WTC11 (cell line): ENCODE results near the gene POLD4. TPM values are rescaled to one million over a fixed set of nuclear protein-coding genes. Genes with fewer than 3 reads are reported as not detected.

Experiments
- ATAC-seq: fragments of 200-7000 bp; cut with Tn5 transposase; 2 replicates; pipeline ENCODE4 v1.10.0; 2021; ENCODE audit warnings: mild to moderate bottlenecking, moderate library complexity
- CTCF ChIA-PET: fragments of 300-600 bp; sonication (Branson Sonifier 250); formaldehyde crosslinking; loops from one replicate; lab custom pipeline; 2021; ENCODE audit warnings: antibody characterized with exemption; lab: Charles Lee
- POLR2A ChIA-PET: fragments of 350-600 bp; sonication (Branson Sonifier 250); formaldehyde crosslinking; loops from one replicate; lab custom pipeline; 2021; ENCODE audit warnings: antibody characterized with exemption; lab: Charles Lee
- DNase-seq: peaks from one replicate; pipeline ENCODE4 v3.0.0; 2021; ENCODE audit warnings: low spot score
- H3K27ac Mint-ChIP-seq: 2 replicates; pipeline ENCODE4 v1.8.0; 2021; ENCODE audit warnings: mixed read lengths
- H3K27me3 Mint-ChIP-seq: 2 replicates; pipeline ENCODE4 v1.8.0; 2021; ENCODE audit warnings: low read depth, mild to moderate bottlenecking, moderate library complexity, mixed read lengths
- H3K36me3 Mint-ChIP-seq: 2 replicates; pipeline ENCODE4 v1.8.0; 2021; ENCODE audit warnings: mixed read lengths
- H3K4me1 Mint-ChIP-seq: 2 replicates; pipeline ENCODE4 v1.8.0; 2022; ENCODE audit warnings: mixed read lengths
- H3K4me3 Mint-ChIP-seq: 2 replicates; pipeline ENCODE4 v1.8.0; 2021; ENCODE audit warnings: mild to moderate bottlenecking, moderate library complexity, mixed read lengths
- H3K9me3 Mint-ChIP-seq: 2 replicates; pipeline ENCODE4 v1.8.0; 2021; ENCODE audit warnings: mixed read lengths
- CBFB ChIP-seq: sonication (generic); formaldehyde crosslinking; IDR thresholded peaks from 2 replicates; pipeline ENCODE4 v1.8.1; 2022; ENCODE audit warnings: mild to moderate bottlenecking, low read depth, missing genetic modification reagents
- CDX4 ChIP-seq: fragments of 250-450 bp; sonication (Bioruptor Pico); IDR thresholded peaks from 2 replicates; pipeline ENCODE4 v1.9.0; 2021; ENCODE audit warnings: moderate library complexity, mild to moderate bottlenecking, inconsistent platforms, borderline replicate concordance
- E2F4 ChIP-seq: sonication (generic); formaldehyde crosslinking; IDR thresholded peaks from 2 replicates; pipeline ENCODE4 v1.8.1; 2022; ENCODE audit warnings: low read depth, mild to moderate bottlenecking, moderate library complexity, missing genetic modification reagents, borderline replicate concordance
- FOXP4 ChIP-seq: sonication (generic); formaldehyde crosslinking; IDR thresholded peaks from 2 replicates; pipeline ENCODE4 v1.8.0; 2022; ENCODE audit warnings: mild to moderate bottlenecking, missing genetic modification reagents
- HMGXB4 ChIP-seq: sonication (generic); formaldehyde crosslinking; IDR thresholded peaks from 2 replicates; pipeline ENCODE4 v1.8.1; 2023; ENCODE audit warnings: mild to moderate bottlenecking, moderate library complexity, missing genetic modification reagents
- IRF2 ChIP-seq: sonication (generic); formaldehyde crosslinking; IDR thresholded peaks from 2 replicates; pipeline ENCODE4 v1.8.0; 2022; ENCODE audit warnings: low read depth, missing genetic modification reagents, borderline replicate concordance
- JAZF1 ChIP-seq: fragments of 250-450 bp; sonication (Bioruptor Pico); IDR thresholded peaks from 2 replicates; pipeline ENCODE4 v1.9.0; 2021; ENCODE audit warnings: moderate library complexity, mild to moderate bottlenecking, inconsistent platforms
- KAT7 ChIP-seq: sonication (generic); formaldehyde crosslinking; IDR thresholded peaks from 2 replicates; pipeline ENCODE4 v1.8.1; 2023; ENCODE audit warnings: missing genetic modification reagents, mild to moderate bottlenecking, borderline replicate concordance
- NR1H2 ChIP-seq: sonication (generic); formaldehyde crosslinking; IDR thresholded peaks from 2 replicates; pipeline ENCODE4 v1.9.0; 2021; ENCODE audit warnings: mild to moderate bottlenecking, moderate library complexity, missing genetic modification reagents
- NR2C2 ChIP-seq: sonication (generic); formaldehyde crosslinking; IDR thresholded peaks from 2 replicates; pipeline ENCODE4 v1.8.0; 2022; ENCODE audit warnings: mild to moderate bottlenecking, missing genetic modification reagents
- OVOL2 ChIP-seq: fragments of 250-450 bp; sonication (Bioruptor Pico); IDR thresholded peaks from 2 replicates; pipeline ENCODE4 v1.9.0; 2021; ENCODE audit warnings: mild to moderate bottlenecking, borderline replicate concordance
- PRRX2 ChIP-seq: fragments of 250-450 bp; sonication (Bioruptor Pico); IDR thresholded peaks from 2 replicates; pipeline ENCODE4 v1.8.0; 2021; ENCODE audit warnings: mild to moderate bottlenecking
- SMAD3 ChIP-seq: sonication (generic); formaldehyde crosslinking; IDR thresholded peaks from 2 replicates; pipeline ENCODE4 v1.8.0; 2022; ENCODE audit warnings: missing genetic modification reagents, mild to moderate bottlenecking, borderline replicate concordance
- SOX15 ChIP-seq: fragments of 250-450 bp; sonication (Bioruptor Pico); IDR thresholded peaks from 2 replicates; pipeline ENCODE4 v1.9.0; 2021; ENCODE audit warnings: mild to moderate bottlenecking
- TEAD4 ChIP-seq: sonication (generic); formaldehyde crosslinking; IDR thresholded peaks from 2 replicates; pipeline ENCODE4 v1.8.0; 2022; ENCODE audit warnings: mild to moderate bottlenecking, missing genetic modification reagents
- ZBTB21 ChIP-seq: sonication (generic); formaldehyde crosslinking; IDR thresholded peaks from 2 replicates; pipeline ENCODE4 v1.8.1; 2023; ENCODE audit warnings: mild to moderate bottlenecking, missing genetic modification reagents, borderline replicate concordance
- ZNF219 ChIP-seq: sonication (generic); formaldehyde crosslinking; IDR thresholded peaks from 2 replicates; pipeline ENCODE4 v1.8.0; 2023; ENCODE audit warnings: missing genetic modification reagents, mild to moderate bottlenecking, borderline replicate concordance
- ZNF232 ChIP-seq: sonication (generic); formaldehyde crosslinking; IDR thresholded peaks from 2 replicates; pipeline ENCODE4 v1.8.0; 2022; ENCODE audit warnings: mild to moderate bottlenecking, missing genetic modification reagents
- ZNF416 ChIP-seq: fragments of 250-450 bp; sonication (Bioruptor Pico); IDR thresholded peaks from 2 replicates; pipeline ENCODE4 v1.9.0; 2021; ENCODE audit warnings: mild to moderate bottlenecking, inconsistent platforms
- total RNA-seq: library from RNA; stranded (reverse); gene quantifications from 3 replicates; pipeline ENCODE4 v1.2.3, GENCODE V29; 2021
- TF ChIP-seq, protein P1 (sequence below): sonication (generic); formaldehyde crosslinking; IDR thresholded peaks from 2 replicates; pipeline ENCODE4 v1.8.1; 2022; ENCODE audit warnings: mild to moderate bottlenecking, moderate library complexity, missing genetic modification reagents
- TF ChIP-seq, protein P2 (sequence below): fragments of 250-450 bp; sonication (Bioruptor Pico); IDR thresholded peaks from 2 replicates; pipeline ENCODE4 v1.9.0; 2021; ENCODE audit warnings: mild to moderate bottlenecking, borderline replicate concordance
- TF ChIP-seq, protein P3 (sequence below): sonication (generic); formaldehyde crosslinking; IDR thresholded peaks from 2 replicates; pipeline ENCODE4 v1.8.0; 2022; ENCODE audit warnings: missing genetic modification reagents

POLD4 gene
- total RNA-seq, 1 experiment from 2014 or later = 30.3 TPM

GRCh38 chr11:67321313-67321871 is 32.0 kb downstream of the POLD4 start (continued):
- TF ChIP-seq, protein P1, sequence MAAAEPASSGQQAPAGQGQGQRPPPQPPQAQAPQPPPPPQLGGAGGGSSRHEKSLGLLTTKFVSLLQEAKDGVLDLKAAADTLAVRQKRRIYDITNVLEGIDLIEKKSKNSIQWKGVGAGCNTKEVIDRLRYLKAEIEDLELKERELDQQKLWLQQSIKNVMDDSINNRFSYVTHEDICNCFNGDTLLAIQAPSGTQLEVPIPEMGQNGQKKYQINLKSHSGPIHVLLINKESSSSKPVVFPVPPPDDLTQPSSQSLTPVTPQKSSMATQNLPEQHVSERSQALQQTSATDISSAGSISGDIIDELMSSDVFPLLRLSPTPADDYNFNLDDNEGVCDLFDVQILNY = no peak
- TF ChIP-seq, protein P2, sequence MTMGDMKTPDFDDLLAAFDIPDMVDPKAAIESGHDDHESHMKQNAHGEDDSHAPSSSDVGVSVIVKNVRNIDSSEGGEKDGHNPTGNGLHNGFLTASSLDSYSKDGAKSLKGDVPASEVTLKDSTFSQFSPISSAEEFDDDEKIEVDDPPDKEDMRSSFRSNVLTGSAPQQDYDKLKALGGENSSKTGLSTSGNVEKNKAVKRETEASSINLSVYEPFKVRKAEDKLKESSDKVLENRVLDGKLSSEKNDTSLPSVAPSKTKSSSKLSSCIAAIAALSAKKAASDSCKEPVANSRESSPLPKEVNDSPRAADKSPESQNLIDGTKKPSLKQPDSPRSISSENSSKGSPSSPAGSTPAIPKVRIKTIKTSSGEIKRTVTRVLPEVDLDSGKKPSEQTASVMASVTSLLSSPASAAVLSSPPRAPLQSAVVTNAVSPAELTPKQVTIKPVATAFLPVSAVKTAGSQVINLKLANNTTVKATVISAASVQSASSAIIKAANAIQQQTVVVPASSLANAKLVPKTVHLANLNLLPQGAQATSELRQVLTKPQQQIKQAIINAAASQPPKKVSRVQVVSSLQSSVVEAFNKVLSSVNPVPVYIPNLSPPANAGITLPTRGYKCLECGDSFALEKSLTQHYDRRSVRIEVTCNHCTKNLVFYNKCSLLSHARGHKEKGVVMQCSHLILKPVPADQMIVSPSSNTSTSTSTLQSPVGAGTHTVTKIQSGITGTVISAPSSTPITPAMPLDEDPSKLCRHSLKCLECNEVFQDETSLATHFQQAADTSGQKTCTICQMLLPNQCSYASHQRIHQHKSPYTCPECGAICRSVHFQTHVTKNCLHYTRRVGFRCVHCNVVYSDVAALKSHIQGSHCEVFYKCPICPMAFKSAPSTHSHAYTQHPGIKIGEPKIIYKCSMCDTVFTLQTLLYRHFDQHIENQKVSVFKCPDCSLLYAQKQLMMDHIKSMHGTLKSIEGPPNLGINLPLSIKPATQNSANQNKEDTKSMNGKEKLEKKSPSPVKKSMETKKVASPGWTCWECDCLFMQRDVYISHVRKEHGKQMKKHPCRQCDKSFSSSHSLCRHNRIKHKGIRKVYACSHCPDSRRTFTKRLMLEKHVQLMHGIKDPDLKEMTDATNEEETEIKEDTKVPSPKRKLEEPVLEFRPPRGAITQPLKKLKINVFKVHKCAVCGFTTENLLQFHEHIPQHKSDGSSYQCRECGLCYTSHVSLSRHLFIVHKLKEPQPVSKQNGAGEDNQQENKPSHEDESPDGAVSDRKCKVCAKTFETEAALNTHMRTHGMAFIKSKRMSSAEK (CRISPR knock-in tag) = no peak
- TF ChIP-seq SOX15 (CRISPR knock-in tag) = no peak
- TF ChIP-seq NR1H2 (CRISPR knock-in tag) = no peak
- no peak for TF ChIP-seq TEAD4
- TF ChIP-seq HMGXB4 (CRISPR knock-in tag) = no peak

DNA sequence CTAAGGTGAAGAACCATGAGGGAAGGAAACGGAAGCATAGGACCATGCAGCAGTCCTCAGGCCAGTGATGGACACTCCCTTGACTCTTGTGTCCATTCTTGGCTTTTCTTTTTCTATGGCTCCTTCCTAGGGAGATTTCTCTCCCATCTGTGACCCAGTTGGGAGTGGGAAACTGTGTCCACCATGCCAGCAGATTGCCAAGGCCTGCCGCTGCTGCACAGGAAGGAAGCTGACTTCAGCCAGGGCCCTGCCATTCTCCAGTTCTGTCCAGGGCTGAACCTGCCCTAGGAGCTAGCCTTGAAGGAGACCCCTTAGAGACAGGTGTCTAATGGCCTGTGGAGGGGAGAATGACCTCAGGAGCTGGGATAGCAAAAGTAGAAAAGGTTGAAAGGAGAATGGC is 32.7 kb downstream of the POLD4 start:
- DNase-seq (no peak), ATAC-seq (no peak)
- POLR2A ChIA-PET = interaction anchor here (0.9 kb wide), 1 partner anchor 33 kb away, joined by 3 read pairs; the partner anchor contains the start of gene POLD4
- Mint-ChIP-seq H3K27me3 (peaks cover 30% of the 10 kb centered on the region), H3K36me3 (no peaks in the 10 kb centered on the region), H3K4me1 (peaks cover 5% of the 10 kb centered on the region), H3K9me3 (no peaks in the 10 kb centered on the region), H3K27ac (no peak overlapping the region), H3K4me3 (no peak overlapping the region)
- CTCF ChIA-PET = interaction anchor here (0.8 to 2.0 kb wide), 7 partner anchors 25 to 62 kb away, joined by 3 to 8 read pairs (median 4); no protein-coding TSS in a partner anchor
- TF ChIP-seq SMAD3 (CRISPR knock-in tag) (no peak), PRRX2 (CRISPR knock-in tag) (no peak), OVOL2 (CRISPR knock-in tag) (no peak), ZNF232 (CRISPR knock-in tag) (no peak), IRF2 (CRISPR knock-in tag) (no peak), ZBTB21 (CRISPR knock-in tag) (no peak), ZNF219 (CRISPR knock-in tag) (no peak), FOXP4 (no peak), NR2C2 (CRISPR knock-in tag) (no peak), E2F4 (CRISPR knock-in tag) (no peak), KAT7 (CRISPR knock-in tag) (no peak), ZNF416 (CRISPR knock-in tag) (no peak), CDX4 (no peak), CBFB (CRISPR knock-in tag) (no peak), JAZF1 (CRISPR knock-in tag) (no peak)
- TF ChIP-seq, protein P3, sequence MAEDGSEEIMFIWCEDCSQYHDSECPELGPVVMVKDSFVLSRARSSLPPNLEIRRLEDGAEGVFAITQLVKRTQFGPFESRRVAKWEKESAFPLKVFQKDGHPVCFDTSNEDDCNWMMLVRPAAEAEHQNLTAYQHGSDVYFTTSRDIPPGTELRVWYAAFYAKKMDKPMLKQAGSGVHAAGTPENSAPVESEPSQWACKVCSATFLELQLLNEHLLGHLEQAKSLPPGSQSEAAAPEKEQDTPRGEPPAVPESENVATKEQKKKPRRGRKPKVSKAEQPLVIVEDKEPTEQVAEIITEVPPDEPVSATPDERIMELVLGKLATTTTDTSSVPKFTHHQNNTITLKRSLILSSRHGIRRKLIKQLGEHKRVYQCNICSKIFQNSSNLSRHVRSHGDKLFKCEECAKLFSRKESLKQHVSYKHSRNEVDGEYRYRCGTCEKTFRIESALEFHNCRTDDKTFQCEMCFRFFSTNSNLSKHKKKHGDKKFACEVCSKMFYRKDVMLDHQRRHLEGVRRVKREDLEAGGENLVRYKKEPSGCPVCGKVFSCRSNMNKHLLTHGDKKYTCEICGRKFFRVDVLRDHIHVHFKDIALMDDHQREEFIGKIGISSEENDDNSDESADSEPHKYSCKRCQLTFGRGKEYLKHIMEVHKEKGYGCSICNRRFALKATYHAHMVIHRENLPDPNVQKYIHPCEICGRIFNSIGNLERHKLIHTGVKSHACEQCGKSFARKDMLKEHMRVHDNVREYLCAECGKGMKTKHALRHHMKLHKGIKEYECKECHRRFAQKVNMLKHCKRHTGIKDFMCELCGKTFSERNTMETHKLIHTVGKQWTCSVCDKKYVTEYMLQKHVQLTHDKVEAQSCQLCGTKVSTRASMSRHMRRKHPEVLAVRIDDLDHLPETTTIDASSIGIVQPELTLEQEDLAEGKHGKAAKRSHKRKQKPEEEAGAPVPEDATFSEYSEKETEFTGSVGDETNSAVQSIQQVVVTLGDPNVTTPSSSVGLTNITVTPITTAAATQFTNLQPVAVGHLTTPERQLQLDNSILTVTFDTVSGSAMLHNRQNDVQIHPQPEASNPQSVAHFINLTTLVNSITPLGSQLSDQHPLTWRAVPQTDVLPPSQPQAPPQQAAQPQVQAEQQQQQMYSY (CRISPR knock-in tag) = no peak
